ENCODE results near the gene RAPGEF4. TPM values are rescaled to one million over a fixed set of nuclear protein-coding genes. Genes with fewer than 3 reads are reported as not detected.
"Not testable (repeated sequence)": the region's sequence is repeated elsewhere in the genome, so short reads cannot be mapped to it uniquely, and the experiment has no call there.

The RAPGEF4 gene
- total and polyA plus RNA-seq, 5 experiments from 2014 or later = 0.40 to 1.8 (median 1.2) TPM; not detected in 2

- DNase-seq (peak in 1 of 10 donors; percentile 10), ATAC-seq (peak; percentile 33 to 39)
- POLR2A ChIA-PET = no interaction called here
- no peaks in the 10 kb centered on the region for H3K9me3 Mint-ChIP-seq
- H3K27ac Mint-ChIP-seq = no peak overlapping the region
- H3K4me3 Mint-ChIP-seq = peak overlapping the region; percentile 38 to 74 (median 61)
- peaks cover under 1 to 6% (median 2%) of the 10 kb centered on the region in 3 donors for H3K36me3 Mint-ChIP-seq
- H3K4me1 Mint-ChIP-seq = peaks cover 0 to 11% (median 7%) of the 10 kb centered on the region in 4 donors
- H3K27me3 Mint-ChIP-seq = peaks cover 28 to 68% (median 49%) of the 10 kb centered on the region in 5 donors
Measured at GRCh38 chr2:172734711-172735581, 699 bp upstream of the RAPGEF4 start.

- ATAC-seq = peak; percentile 23 to 25
- H3K27ac Mint-ChIP-seq = peak overlapping the region in 1 of 10 donors; percentile 76
- peaks cover 0 to 6% (median 1%) of the 10 kb centered on the region in 3 donors for H3K36me3 Mint-ChIP-seq
- POLR2A ChIA-PET = no interaction called here
- peak overlapping the region; percentile 65 to 89 (median 78) for H3K4me3 Mint-ChIP-seq
- DNase-seq = no peak
- peaks cover 26 to 55% (median 38%) of the 10 kb centered on the region in 5 donors for H3K27me3 Mint-ChIP-seq
- H3K4me1 Mint-ChIP-seq = peaks cover 0 to 11% (median 7%) of the 10 kb centered on the region in 4 donors
- H3K9me3 Mint-ChIP-seq = no peaks in the 10 kb centered on the region
Measured at GRCh38 chr2:172736424-172737174, 954 bp downstream of the RAPGEF4 start.

GRCh38 chr2:172739661-172740266 lies 4.1 kb downstream of the RAPGEF4 start:
- no peak for ATAC-seq
- DNase-seq = no peak
- Mint-ChIP-seq H3K27ac (peak overlapping the region in 1 of 10 donors; percentile 53), H3K4me3 (no peak overlapping the region), H3K36me3 (peaks cover 2 to 17% (median 12%) of the 10 kb centered on the region in 3 donors), H3K4me1 (peaks cover 0 to 9% (median 6%) of the 10 kb centered on the region in 4 donors), H3K27me3 (peaks cover 25 to 51% (median 31%) of the 10 kb centered on the region in 5 donors), H3K9me3 (peaks cover 0 to 13% (median 9%) of the 10 kb centered on the region in 9 donors)
- POLR2A ChIA-PET = no interaction called here

GRCh38 chr2:172740856-172741255 lies 5.2 kb downstream of the RAPGEF4 start:
- peaks cover 2 to 26% (median 17%) of the 10 kb centered on the region in 3 donors for H3K36me3 Mint-ChIP-seq
- no peak for ATAC-seq
- H3K9me3 Mint-ChIP-seq = peaks cover 2 to 21% (median 12%) of the 10 kb centered on the region in 9 donors
- POLR2A ChIA-PET = no interaction called here
- no peak overlapping the region for H3K4me3 Mint-ChIP-seq
- H3K27me3 Mint-ChIP-seq = peaks cover 20 to 42% (median 30%) of the 10 kb centered on the region in 5 donors
- no peak overlapping the region for H3K27ac Mint-ChIP-seq
- no peak for DNase-seq
- peaks cover 0 to 6% (median 5%) of the 10 kb centered on the region in 4 donors for H3K4me1 Mint-ChIP-seq

GRCh38 chr2:172742931-172743540 lies 7.4 kb downstream of the RAPGEF4 start:
- DNase-seq = no peak
- H3K4me3 Mint-ChIP-seq = no peak overlapping the region
- POLR2A ChIA-PET = no interaction called here
- peaks cover 6 to 22% (median 17%) of the 10 kb centered on the region in 5 donors for H3K27me3 Mint-ChIP-seq
- no peak for ATAC-seq
- H3K9me3 Mint-ChIP-seq = peaks cover 2 to 25% (median 18%) of the 10 kb centered on the region in 9 donors
- peaks cover 2 to 23% (median 19%) of the 10 kb centered on the region in 3 donors for H3K36me3 Mint-ChIP-seq
- H3K4me1 Mint-ChIP-seq = no peaks in the 10 kb centered on the region
- H3K27ac Mint-ChIP-seq = no peak overlapping the region

- Mint-ChIP-seq H3K36me3 (peaks cover 2 to 28% (median 19%) of the 10 kb centered on the region in 3 donors), H3K27me3 (peaks cover 3 to 16% (median 13%) of the 10 kb centered on the region in 5 donors), H3K4me1 (no peaks in the 10 kb centered on the region), H3K27ac (no peak overlapping the region), H3K9me3 (peaks cover 2 to 25% (median 18%) of the 10 kb centered on the region in 9 donors), H3K4me3 (no peak overlapping the region)
- DNase-seq (no peak), ATAC-seq (no peak)
- POLR2A ChIA-PET = no interaction called here
Measured at GRCh38 chr2:172743898-172744297, 8.3 kb downstream of the RAPGEF4 start.

- H3K36me3 Mint-ChIP-seq = peaks cover 2 to 28% (median 17%) of the 10 kb centered on the region in 3 donors
- peaks cover 3 to 16% (median 14%) of the 10 kb centered on the region in 5 donors for H3K27me3 Mint-ChIP-seq
- H3K4me1 Mint-ChIP-seq = no peaks in the 10 kb centered on the region
- H3K9me3 Mint-ChIP-seq = peaks cover 2 to 25% (median 18%) of the 10 kb centered on the region in 9 donors
- no peak for ATAC-seq
- H3K27ac Mint-ChIP-seq = no peak overlapping the region
- POLR2A ChIA-PET = no interaction called here
- H3K4me3 Mint-ChIP-seq = no peak overlapping the region
- DNase-seq = no peak
Measured at GRCh38 chr2:172745636-172746035, 10.0 kb downstream of the RAPGEF4 start.

- H3K27ac Mint-ChIP-seq, ATAC-seq, POLR2A ChIA-PET: not testable (repeated sequence)
Measured at GRCh38 chr2:172748543-172748942, 12.9 kb downstream of the RAPGEF4 start.

GRCh38 chr2:172749388-172749787 lies 13.7 kb downstream of the RAPGEF4 start:
- H3K9me3 Mint-ChIP-seq = peaks cover 1 to 17% (median 11%) of the 10 kb centered on the region in 9 donors
- ATAC-seq (no peak), DNase-seq (no peak)
- no peaks in the 10 kb centered on the region for H3K4me1 Mint-ChIP-seq
- no peak overlapping the region for H3K27ac Mint-ChIP-seq
- H3K4me3 Mint-ChIP-seq = no peak overlapping the region
- peaks cover 0 to 21% (median 8%) of the 10 kb centered on the region in 3 donors for H3K36me3 Mint-ChIP-seq
- H3K27me3 Mint-ChIP-seq = peaks cover 0 to 12% (median under 1%) of the 10 kb centered on the region in 5 donors
- POLR2A ChIA-PET = no interaction called here

More at GRCh38 chr2:172748543-172748942, 12.9 kb downstream of the RAPGEF4 start:
- not testable (repeated sequence) for DNase-seq, H3K4me3 Mint-ChIP-seq, H3K4me1 Mint-ChIP-seq
- Mint-ChIP-seq H3K27me3 (peaks cover 0 to 14% (median 8%) of the 10 kb centered on the region in 5 donors), H3K36me3 (peaks cover 2 to 28% (median 16%) of the 10 kb centered on the region in 3 donors), H3K9me3 (peaks cover 2 to 25% (median 17%) of the 10 kb centered on the region in 9 donors)

GRCh38 chr2:172751564-172751963 lies 15.9 kb downstream of the RAPGEF4 start:
- H3K27me3 Mint-ChIP-seq = peaks cover 0 to 11% (median 7%) of the 10 kb centered on the region in 5 donors

GRCh38 chr2:172753610-172754009 lies 18.0 kb downstream of the RAPGEF4 start:
- DNase-seq (no peak), ATAC-seq (no peak)
- peaks cover 0 to 13% (median 9%) of the 10 kb centered on the region in 5 donors for H3K27me3 Mint-ChIP-seq
- no peaks in the 10 kb centered on the region for H3K4me1 Mint-ChIP-seq
- peaks cover 0 to under 1% (median 0%) of the 10 kb centered on the region in 3 donors for H3K36me3 Mint-ChIP-seq
- POLR2A ChIA-PET = no interaction called here
- no peak overlapping the region for H3K4me3 Mint-ChIP-seq
- no peak overlapping the region for H3K27ac Mint-ChIP-seq
- peaks cover 0 to 3% (median 0%) of the 10 kb centered on the region in 9 donors for H3K9me3 Mint-ChIP-seq

More at GRCh38 chr2:172751564-172751963, 15.9 kb downstream of the RAPGEF4 start:
- DNase-seq (no peak), ATAC-seq (no peak)
- Mint-ChIP-seq H3K36me3 (peaks cover 0 to 9% (median 0%) of the 10 kb centered on the region in 3 donors), H3K27ac (no peak overlapping the region), H3K9me3 (peaks cover 0 to 8% (median 0%) of the 10 kb centered on the region in 9 donors), H3K4me1 (no peaks in the 10 kb centered on the region), H3K4me3 (no peak overlapping the region)
- POLR2A ChIA-PET = no interaction called here

- peaks cover 3 to 23% (median 17%) of the 10 kb centered on the region in 3 donors for H3K36me3 Mint-ChIP-seq
- ATAC-seq = no peak
- H3K4me3 Mint-ChIP-seq = no peak overlapping the region
- H3K9me3 Mint-ChIP-seq = peaks cover 9 to 32% (median 17%) of the 10 kb centered on the region in 9 donors
- DNase-seq = no peak
- no peak overlapping the region for H3K27ac Mint-ChIP-seq
- H3K4me1 Mint-ChIP-seq = no peaks in the 10 kb centered on the region
- H3K27me3 Mint-ChIP-seq = peaks cover 3 to 13% (median 7%) of the 10 kb centered on the region in 5 donors
- POLR2A ChIA-PET = no interaction called here
Measured at GRCh38 chr2:172759441-172759840, 23.8 kb downstream of the RAPGEF4 start.
